ENCODE data around the gene TMTC1.

GRCh38 chr12:29682088-29682487 is 101.7 kb downstream of the TMTC1 start:
- TF ChIP-seq CTCF (IDR thresholded peaks at IDR 0.05) (no peak), POLR2A (IDR thresholded peaks at IDR 0.05) (no peak)
